ENCODE measurements around the gene PCID2. TPM values are rescaled to one million over a fixed set of nuclear protein-coding genes. Genes with fewer than 3 reads are reported as not detected.
A peak's percentile ranks its signal among the peaks of the same experiment; 100 is the strongest.

PCID2 gene
- total and polyA plus RNA-seq, 2 of the 13 experiments (the other 11 are each of a cell fraction or from before 2014, with no cell fraction given), result 65.0 to 111 TPM

DNA sequence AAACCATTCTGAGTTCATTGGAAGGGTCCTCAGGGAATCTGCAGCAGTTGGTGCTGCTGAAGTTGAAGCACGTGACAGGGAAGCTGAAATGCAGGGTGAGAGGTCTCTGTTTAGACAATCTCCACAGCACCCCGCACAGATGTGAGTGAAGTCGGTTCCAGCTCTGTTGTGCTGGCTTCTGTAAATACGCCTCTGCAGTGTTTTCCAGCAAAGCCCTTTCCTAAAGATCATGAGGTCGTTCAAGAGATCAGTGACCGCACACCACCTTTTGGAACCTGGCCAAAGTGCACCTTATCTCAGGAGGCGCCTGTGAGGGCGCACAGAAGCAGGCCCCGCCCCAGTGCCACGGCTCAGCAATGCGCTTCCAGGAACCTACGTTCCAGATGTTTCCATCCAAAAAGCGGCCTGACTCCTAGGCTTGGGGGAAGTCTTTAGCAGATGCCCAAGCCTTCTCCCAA is 11.7 kb upstream of the PCID2 start (continued):
- no peak for TF ChIP-seq ZNF552 (CRISPR knock-in tag; IDR thresholded peaks at IDR 0.05; ENCODE audit: borderline replicate concordance)
- no peak for TF ChIP-seq MATR3 (CRISPR knock-in tag; IDR thresholded peaks at IDR 0.05)
- no peak for TF ChIP-seq ZFP41 (CRISPR knock-in tag; IDR thresholded peaks at IDR 0.05; ENCODE audit: borderline replicate concordance)
- no peak for TF ChIP-seq HOXD1 (CRISPR knock-in tag; IDR thresholded peaks at IDR 0.05)
- TF ChIP-seq, protein P1, sequence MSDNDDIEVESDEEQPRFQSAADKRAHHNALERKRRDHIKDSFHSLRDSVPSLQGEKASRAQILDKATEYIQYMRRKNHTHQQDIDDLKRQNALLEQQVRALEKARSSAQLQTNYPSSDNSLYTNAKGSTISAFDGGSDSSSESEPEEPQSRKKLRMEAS (IDR thresholded peaks at IDR 0.05), result peak; percentile 79
- TF ChIP-seq, protein P2, sequence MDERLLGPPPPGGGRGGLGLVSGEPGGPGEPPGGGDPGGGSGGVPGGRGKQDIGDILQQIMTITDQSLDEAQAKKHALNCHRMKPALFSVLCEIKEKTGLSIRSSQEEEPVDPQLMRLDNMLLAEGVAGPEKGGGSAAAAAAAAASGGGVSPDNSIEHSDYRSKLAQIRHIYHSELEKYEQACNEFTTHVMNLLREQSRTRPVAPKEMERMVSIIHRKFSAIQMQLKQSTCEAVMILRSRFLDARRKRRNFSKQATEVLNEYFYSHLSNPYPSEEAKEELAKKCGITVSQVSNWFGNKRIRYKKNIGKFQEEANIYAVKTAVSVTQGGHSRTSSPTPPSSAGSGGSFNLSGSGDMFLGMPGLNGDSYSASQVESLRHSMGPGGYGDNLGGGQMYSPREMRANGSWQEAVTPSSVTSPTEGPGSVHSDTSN (CRISPR knock-in tag; IDR thresholded peaks at IDR 0.05), result no peak
- TF ChIP-seq, protein P3, sequence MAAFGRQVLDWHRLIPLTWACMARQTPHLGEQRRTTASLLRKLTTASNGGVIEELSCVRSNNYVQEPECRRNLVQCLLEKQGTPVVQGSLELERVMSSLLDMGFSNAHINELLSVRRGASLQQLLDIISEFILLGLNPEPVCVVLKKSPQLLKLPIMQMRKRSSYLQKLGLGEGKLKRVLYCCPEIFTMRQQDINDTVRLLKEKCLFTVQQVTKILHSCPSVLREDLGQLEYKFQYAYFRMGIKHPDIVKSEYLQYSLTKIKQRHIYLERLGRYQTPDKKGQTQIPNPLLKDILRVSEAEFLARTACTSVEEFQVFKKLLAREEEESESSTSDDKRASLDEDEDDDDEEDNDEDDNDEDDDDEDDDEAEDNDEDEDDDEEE (CRISPR knock-in tag; IDR thresholded peaks at IDR 0.05), result no peak
- TF ChIP-seq CAMTA2 (CRISPR knock-in tag; IDR thresholded peaks at IDR 0.05; ENCODE audit: borderline replicate concordance), result no peak
- TF ChIP-seq ZNF776 (CRISPR knock-in tag; IDR thresholded peaks at IDR 0.05), result no peak
- TF ChIP-seq ZNF598 (CRISPR knock-in tag; IDR thresholded peaks at IDR 0.05; ENCODE audit: borderline replicate concordance), result no peak
- TF ChIP-seq SMARCE1 (IDR thresholded peaks at IDR 0.05; ENCODE audit: borderline replicate concordance), result no peak
- peak; percentile 85 for TF ChIP-seq SOX5 (CRISPR knock-in tag; IDR thresholded peaks at IDR 0.05; ENCODE audit: borderline replicate concordance)
- TF ChIP-seq, protein P4, sequence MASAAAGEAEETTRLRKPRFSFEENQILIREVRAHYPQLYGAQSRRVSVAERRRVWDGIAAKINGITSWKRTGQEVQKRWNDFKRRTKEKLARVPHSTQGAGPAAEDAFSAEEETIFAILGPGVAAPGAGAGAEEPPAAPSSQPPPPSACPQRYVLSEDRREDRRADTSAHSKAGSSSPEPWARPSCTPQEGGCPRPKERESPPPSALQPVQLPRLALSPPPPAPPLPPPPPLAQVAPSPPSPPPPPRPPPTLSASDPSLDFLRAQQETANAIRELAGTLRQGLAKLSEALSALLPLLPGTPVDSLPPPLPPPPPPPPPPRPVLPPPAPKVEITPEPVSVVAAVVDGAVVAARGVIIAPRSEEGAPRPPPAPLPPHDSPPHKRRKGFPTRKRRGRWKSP (CRISPR knock-in tag; IDR thresholded peaks at IDR 0.05), result no peak
- no peak for TF ChIP-seq ETV6 (CRISPR knock-in tag; conservative IDR thresholded peaks at IDR 0.05)
- TF ChIP-seq, protein P5, sequence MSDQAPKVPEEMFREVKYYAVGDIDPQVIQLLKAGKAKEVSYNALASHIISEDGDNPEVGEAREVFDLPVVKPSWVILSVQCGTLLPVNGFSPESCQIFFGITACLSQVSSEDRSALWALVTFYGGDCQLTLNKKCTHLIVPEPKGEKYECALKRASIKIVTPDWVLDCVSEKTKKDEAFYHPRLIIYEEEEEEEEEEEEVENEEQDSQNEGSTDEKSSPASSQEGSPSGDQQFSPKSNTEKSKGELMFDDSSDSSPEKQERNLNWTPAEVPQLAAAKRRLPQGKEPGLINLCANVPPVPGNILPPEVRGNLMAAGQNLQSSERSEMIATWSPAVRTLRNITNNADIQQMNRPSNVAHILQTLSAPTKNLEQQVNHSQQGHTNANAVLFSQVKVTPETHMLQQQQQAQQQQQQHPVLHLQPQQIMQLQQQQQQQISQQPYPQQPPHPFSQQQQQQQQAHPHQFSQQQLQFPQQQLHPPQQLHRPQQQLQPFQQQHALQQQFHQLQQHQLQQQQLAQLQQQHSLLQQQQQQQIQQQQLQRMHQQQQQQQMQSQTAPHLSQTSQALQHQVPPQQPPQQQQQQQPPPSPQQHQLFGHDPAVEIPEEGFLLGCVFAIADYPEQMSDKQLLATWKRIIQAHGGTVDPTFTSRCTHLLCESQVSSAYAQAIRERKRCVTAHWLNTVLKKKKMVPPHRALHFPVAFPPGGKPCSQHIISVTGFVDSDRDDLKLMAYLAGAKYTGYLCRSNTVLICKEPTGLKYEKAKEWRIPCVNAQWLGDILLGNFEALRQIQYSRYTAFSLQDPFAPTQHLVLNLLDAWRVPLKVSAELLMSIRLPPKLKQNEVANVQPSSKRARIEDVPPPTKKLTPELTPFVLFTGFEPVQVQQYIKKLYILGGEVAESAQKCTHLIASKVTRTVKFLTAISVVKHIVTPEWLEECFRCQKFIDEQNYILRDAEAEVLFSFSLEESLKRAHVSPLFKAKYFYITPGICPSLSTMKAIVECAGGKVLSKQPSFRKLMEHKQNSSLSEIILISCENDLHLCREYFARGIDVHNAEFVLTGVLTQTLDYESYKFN (CRISPR knock-in tag; conservative IDR thresholded peaks at IDR 0.05), result peak; percentile 91
- no peak for TF ChIP-seq ZNF17 (CRISPR knock-in tag; IDR thresholded peaks at IDR 0.05)
- no peak for TF ChIP-seq ZNF75D (CRISPR knock-in tag; IDR thresholded peaks at IDR 0.05; ENCODE audit: borderline replicate concordance)
- TF ChIP-seq, protein P6, sequence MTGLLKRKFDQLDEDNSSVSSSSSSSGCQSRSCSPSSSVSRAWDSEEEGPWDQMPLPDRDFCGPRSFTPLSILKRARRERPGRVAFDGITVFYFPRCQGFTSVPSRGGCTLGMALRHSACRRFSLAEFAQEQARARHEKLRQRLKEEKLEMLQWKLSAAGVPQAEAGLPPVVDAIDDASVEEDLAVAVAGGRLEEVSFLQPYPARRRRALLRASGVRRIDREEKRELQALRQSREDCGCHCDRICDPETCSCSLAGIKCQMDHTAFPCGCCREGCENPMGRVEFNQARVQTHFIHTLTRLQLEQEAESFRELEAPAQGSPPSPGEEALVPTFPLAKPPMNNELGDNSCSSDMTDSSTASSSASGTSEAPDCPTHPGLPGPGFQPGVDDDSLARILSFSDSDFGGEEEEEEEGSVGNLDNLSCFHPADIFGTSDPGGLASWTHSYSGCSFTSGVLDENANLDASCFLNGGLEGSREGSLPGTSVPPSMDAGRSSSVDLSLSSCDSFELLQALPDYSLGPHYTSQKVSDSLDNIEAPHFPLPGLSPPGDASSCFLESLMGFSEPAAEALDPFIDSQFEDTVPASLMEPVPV (CRISPR knock-in tag; IDR thresholded peaks at IDR 0.05), result no peak
- TF ChIP-seq HOXA3 (CRISPR knock-in tag; IDR thresholded peaks at IDR 0.05), result peak; percentile 84
- no peak for TF ChIP-seq ZNF543 (CRISPR knock-in tag; IDR thresholded peaks at IDR 0.05)
- no peak for TF ChIP-seq ZNF703 (CRISPR knock-in tag; IDR thresholded peaks at IDR 0.05; ENCODE audit: borderline replicate concordance)
- TF ChIP-seq, protein P7, sequence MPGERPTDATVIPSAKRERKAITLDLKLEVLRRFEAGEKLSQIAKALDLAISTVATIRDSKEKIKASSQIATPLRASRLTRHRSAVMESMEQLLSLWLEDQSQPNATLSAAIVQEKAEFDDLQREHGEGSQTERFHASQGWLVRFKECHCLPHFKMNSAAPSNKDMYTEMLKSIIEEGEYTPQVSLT (CRISPR knock-in tag; IDR thresholded peaks at IDR 0.05; ENCODE audit: borderline replicate concordance, low read depth), result no peak

Data from HepG2 (cell line).